Raji (cell line): ENCODE data around the gene GLYATL1.

ENCODE experiments used
- POLR2A ChIP-seq: IDR thresholded peaks from 2 replicates; pipeline ENCODE4 v1.6.1; 2011; ENCODE audit warnings: low read depth, low read length, control low read depth; ENCODE audit not compliant: insufficient read depth

The GLYATL1 gene

DNA sequence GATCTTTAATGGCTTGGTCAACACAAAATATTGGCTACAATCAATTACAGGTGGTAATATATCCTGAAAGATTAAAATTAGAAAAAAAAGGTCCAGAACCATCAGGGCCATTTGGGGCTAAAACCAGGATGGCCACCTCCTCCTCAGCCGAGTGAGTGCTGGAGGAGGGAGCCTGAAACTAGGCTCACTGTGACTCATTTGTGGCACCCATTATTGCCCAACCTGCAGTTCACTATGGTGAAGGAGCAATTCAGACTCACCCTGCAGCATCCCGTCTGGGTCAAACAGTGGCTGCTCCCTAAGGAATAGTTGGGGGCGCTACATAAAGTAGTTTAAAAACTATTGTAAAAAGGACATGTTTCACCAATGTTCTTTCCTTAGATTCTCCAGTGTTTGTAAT, 60.7 kb downstream of the GLYATL1 start:
- TF ChIP-seq POLR2A, result no peak
